Trophoblast cell (in vitro differentiated cells and primary cell): ENCODE results near the gene ART4.

ENCODE experiments used
- DNase-seq, 2 donors: peaks; one replicate each; pipeline ENCODE4 v3.0.0-alpha.2; 2016
- H2AFZ ChIP-seq: 2 replicates; pipeline ENCODE4 v1.6.1; 2013; ENCODE audit warnings: low read length, moderate library complexity, mild to moderate bottlenecking; ENCODE audit not compliant: insufficient read depth, poor library complexity
- H2AK5ac ChIP-seq: 2 replicates; pipeline ENCODE4 v1.6.1; 2013; ENCODE audit warnings: mild to moderate bottlenecking, low read length
- H2BK120ac ChIP-seq: 2 replicates; pipeline ENCODE4 v1.6.1; 2013; ENCODE audit warnings: low read length, mild to moderate bottlenecking, moderate library complexity; ENCODE audit not compliant: insufficient read depth, poor library complexity
- H2BK12ac ChIP-seq: 2 replicates; pipeline ENCODE4 v1.6.1; 2013; ENCODE audit warnings: mild to moderate bottlenecking, low read length, moderate library complexity
- H2BK5ac ChIP-seq: 2 replicates; pipeline ENCODE4 v1.6.1; 2013; ENCODE audit warnings: low read length, low read depth, moderate library complexity, mild to moderate bottlenecking; ENCODE audit not compliant: poor library complexity
- H3K14ac ChIP-seq: 2 replicates; pipeline ENCODE4 v1.6.1; 2013; ENCODE audit warnings: mild to moderate bottlenecking, low read length
- H3K18ac ChIP-seq: 2 replicates; pipeline ENCODE4 v1.6.1; 2013; ENCODE audit warnings: mild to moderate bottlenecking, low read length
- H3K23ac ChIP-seq: 2 replicates; pipeline ENCODE4 v1.6.1; 2013; ENCODE audit warnings: low read length
- H3K27ac ChIP-seq: 2 replicates; pipeline ENCODE4 v1.5.1; 2013; ENCODE audit warnings: low read depth, mild to moderate bottlenecking, inconsistent platforms, low read length, moderate library complexity
- H3K27me3 ChIP-seq: 2 replicates; pipeline ENCODE4 v1.6.1; 2013; ENCODE audit warnings: inconsistent platforms, mild to moderate bottlenecking, low read length, moderate library complexity; ENCODE audit not compliant: insufficient read depth
- H3K36me3 ChIP-seq, 2 experiments: 1 replicate in 1 of 2; 2 replicates in 1 of 2; pipeline ENCODE4 v1.6.1; 2013; ENCODE audit warnings: low read length in 2 of 2, mild to moderate bottlenecking in 2 of 2, moderate library complexity in 1 of 2; ENCODE audit not compliant: insufficient read depth in 2 of 2, control insufficient read depth in 1 of 2
- H3K4ac ChIP-seq: 2 replicates; pipeline ENCODE4 v1.6.1; 2013; ENCODE audit warnings: low read depth, mild to moderate bottlenecking, low read length, moderate library complexity
- H3K4me1 ChIP-seq, 2 experiments: 1 replicate in 1 of 2; 2 replicates in 1 of 2; pipeline ENCODE4 v1.6.1; 2013; ENCODE audit warnings: low read length in 2 of 2, mild to moderate bottlenecking in 2 of 2, moderate library complexity in 1 of 2; ENCODE audit not compliant: insufficient read depth in 2 of 2, control insufficient read depth in 1 of 2
- H3K4me2 ChIP-seq: 2 replicates; pipeline ENCODE4 v1.6.1; 2013; ENCODE audit warnings: inconsistent platforms, mild to moderate bottlenecking, low read length, moderate library complexity
- H3K4me3 ChIP-seq: 2 replicates; pipeline ENCODE4 v1.5.1; 2013; ENCODE audit warnings: mild to moderate bottlenecking, low read depth, low read length, inconsistent platforms
- H3K79me1 ChIP-seq: one replicate; pipeline ENCODE4 v1.6.1; 2013; ENCODE audit warnings: low read length
- H3K79me2 ChIP-seq: 2 replicates; pipeline ENCODE4 v1.6.1; 2013; ENCODE audit warnings: low read length, mild to moderate bottlenecking; ENCODE audit not compliant: control insufficient read depth, insufficient read depth, poor library complexity
- H3K9ac ChIP-seq: 2 replicates; pipeline ENCODE4 v1.6.1; 2013; ENCODE audit warnings: mild to moderate bottlenecking, low read length
- H3K9me3 ChIP-seq: 2 replicates; pipeline ENCODE4 v1.6.1; 2013; ENCODE audit warnings: low read depth, mild to moderate bottlenecking, control low read depth, inconsistent platforms, low read length; ENCODE audit not compliant: insufficient read depth
- H4K12ac ChIP-seq: 2 replicates; pipeline ENCODE4 v1.6.1; 2013; ENCODE audit warnings: low read depth, mild to moderate bottlenecking, low read length, moderate library complexity
- H4K8ac ChIP-seq: 2 replicates; pipeline ENCODE4 v1.6.1; 2013; ENCODE audit warnings: low read depth, mild to moderate bottlenecking, low read length, moderate library complexity
- H4K91ac ChIP-seq: one replicate; pipeline ENCODE4 v1.6.1; 2013; ENCODE audit warnings: low read depth, mild to moderate bottlenecking, low read length, moderate library complexity
- WGBS: extraction: QIAGEN DNeasy Blood & Tissue Kit; methylation state at CpG from one replicate; pipeline ENCODE4 v1.1.7; 2013; ENCODE audit warnings: missing lambda C conversion rate; ENCODE audit not compliant: insufficient read length, insufficient coverage; ENCODE audit errors: extremely low coverage; 5-methylcytosine and 5-hydroxymethylcytosine counted together

The ART4 gene

GRCh38 chr12:14776236-14776961, 66.9 kb downstream of the ART4 start:
- peak overlapping the region; percentile 29 for H3K4ac ChIP-seq
- H3K14ac ChIP-seq = no peak overlapping the region
- H3K4me2 ChIP-seq = peak overlapping the region; percentile 65
- H3K79me1 ChIP-seq = peaks cover 18% of the 10 kb centered on the region
- no peak overlapping the region for H4K8ac ChIP-seq
- H2BK120ac ChIP-seq = no peak overlapping the region
- no peak overlapping the region for H3K4me3 ChIP-seq
- H3K27me3 ChIP-seq = no peaks in the 10 kb centered on the region
- no peak overlapping the region for H2AK5ac ChIP-seq
- no peak overlapping the region for H3K23ac ChIP-seq
- no peaks in the 10 kb centered on the region for H3K36me3 ChIP-seq
- H2BK12ac ChIP-seq = no peak overlapping the region
- H3K9me3 ChIP-seq = peaks cover 3% of the 10 kb centered on the region
- H4K91ac ChIP-seq = no peak overlapping the region
- no peak overlapping the region for H4K12ac ChIP-seq
- no CpG with 5 or more reads among the region's 5 CpGs for WGBS
- H2BK5ac ChIP-seq = peak overlapping the region; percentile 42
- no peak overlapping the region for H2AFZ ChIP-seq
- H3K4me1 ChIP-seq = peaks cover 2 to 8% of the 10 kb centered on the region in 2 experiments
- DNase-seq = no peak
- H3K27ac ChIP-seq = peak overlapping the region; percentile 40
- H3K79me2 ChIP-seq = peaks cover 11% of the 10 kb centered on the region
- no peak overlapping the region for H3K18ac ChIP-seq
- H3K9ac ChIP-seq = no peak overlapping the region

DNA sequence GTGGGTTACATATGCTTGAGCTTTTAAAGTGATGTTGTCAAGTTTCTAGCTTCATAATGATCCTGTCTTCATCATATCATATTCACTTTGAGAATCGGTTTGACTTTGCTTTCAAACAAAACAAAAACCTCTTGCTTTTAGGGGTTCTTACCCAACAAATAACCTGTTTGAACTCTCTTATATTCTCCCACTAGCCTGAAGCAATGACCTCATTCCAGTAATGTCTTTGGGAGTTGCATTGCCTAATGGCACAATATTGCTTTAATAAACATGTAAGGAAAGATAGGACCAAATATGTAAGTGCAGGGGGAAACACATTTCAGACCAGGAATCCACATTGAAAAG, 67.7 kb downstream of the ART4 start:
- no peak overlapping the region for H2AFZ ChIP-seq
- no peaks in the 10 kb centered on the region for H3K27me3 ChIP-seq
- WGBS = no CpG with 5 or more reads among the region's 1 CpG
- peaks cover 13% of the 10 kb centered on the region for H3K79me2 ChIP-seq
- no peak overlapping the region for H3K4ac ChIP-seq
- no peaks in the 10 kb centered on the region for H3K36me3 ChIP-seq
- H3K4me1 ChIP-seq = peaks cover 2 to 8% of the 10 kb centered on the region in 2 experiments
- H4K8ac ChIP-seq = no peak overlapping the region
- no peak overlapping the region for H2BK120ac ChIP-seq
- no peak overlapping the region for H3K18ac ChIP-seq
- H2BK12ac ChIP-seq = no peak overlapping the region
- no peak overlapping the region for H2AK5ac ChIP-seq
- peak overlapping the region; percentile 13 for H3K27ac ChIP-seq
- no peak overlapping the region for H3K9ac ChIP-seq
- no peak overlapping the region for H4K91ac ChIP-seq
- no peak overlapping the region for H3K4me3 ChIP-seq
- no peak overlapping the region for H3K23ac ChIP-seq
- H2BK5ac ChIP-seq = no peak overlapping the region
- H3K14ac ChIP-seq = no peak overlapping the region
- no peak overlapping the region for H4K12ac ChIP-seq
- peaks cover 3% of the 10 kb centered on the region for H3K9me3 ChIP-seq
- peak; percentile 16 to 59 for DNase-seq
- H3K4me2 ChIP-seq = peak overlapping the region; percentile 65
- H3K79me1 ChIP-seq = peaks cover 22% of the 10 kb centered on the region
